Thyroid gland (tissue), 4 donors: ENCODE measurements around the gene PVR. TPM values are rescaled to one million over a fixed set of nuclear protein-coding genes. Genes with fewer than 3 reads are reported as not detected.

Experiments
- DNase-seq, 2 donors: peaks; one replicate each; pipeline ENCODE4 v3.0.0-alpha.2; 2019
- H3K27ac ChIP-seq, 3 donors: fragments of 200-600 bp; sonication (generic); 1 replicate in 2 of 3; 2 replicates in 1 of 3; pipeline ENCODE4 v1.5.1; 2016 to 2019; ENCODE audit warnings: mild to moderate bottlenecking in 1 of 3, moderate library complexity in 1 of 3
- H3K27me3 ChIP-seq: fragments of 200-600 bp; sonication (generic); one replicate; pipeline ENCODE4 v1.5.1; 2019
- H3K36me3 ChIP-seq, 2 donors: fragments of 200-600 bp; sonication (generic); one replicate each; pipeline ENCODE4 v1.5.1; 2016 to 2019
- H3K4me1 ChIP-seq, 2 donors: fragments of 200-600 bp; sonication (generic); one replicate each; pipeline ENCODE4 v1.5.1; 2017 to 2019
- H3K4me3 ChIP-seq, 3 donors: fragments of 200-600 bp; sonication (generic); replicated peaks in 1 of 3; 1 replicate in 2 of 3; 2 replicates in 1 of 3; pipeline ENCODE4 v1.5.1; 2016; ENCODE audit warnings: mild to moderate bottlenecking in 1 of 3
- H3K9me3 ChIP-seq: fragments of 200-600 bp; sonication (generic); one replicate; pipeline ENCODE4 v1.5.1; 2017
- POLR2A ChIP-seq, 2 donors: fragments of 450-650 bp; IDR thresholded peaks; one replicate each; pipeline ENCODE4 v1.6.1; 2017; ENCODE audit warnings: antibody characterized with exemption in 2 of 2, mild to moderate bottlenecking in 2 of 2, moderate library complexity in 1 of 2
- WGBS, 2 donors: methylation state at CpG; one replicate each; pipeline ENCODE4 v1.1.5; 2017; 5-methylcytosine and 5-hydroxymethylcytosine counted together
- intact Hi-C: fragments of 100-400 bp; cut with DNase I; formaldehyde crosslinking; loops from one replicate; pipeline ENCODE4 v1.15.1; 2023
- total RNA-seq, 4 donors: library from RNA; depleted of rRNA; stranded (reverse); fragments of >200 nt; gene quantifications; one replicate each; pipeline ENCODE4 v1.2.3, GENCODE V29; 2016
- TF ChIP-seq, protein P1 (sequence below), 6 experiments: fragments of 200-600 bp in 3 of 6; fragments of 450-650 bp in 3 of 6; sonication (generic) in 3 of 6; IDR thresholded peaks; one replicate each; pipeline ENCODE4 v1.5.1; 2016 to 2019; ENCODE audit warnings: antibody characterized with exemption in 6 of 6, mild to moderate bottlenecking in 2 of 6, inconsistent platforms in 1 of 6, moderate library complexity in 1 of 6

Gene PVR
- total RNA-seq, 4 donors from 2014 or later, result 25.4 to 36.5 (median 30.2) TPM

DNA sequence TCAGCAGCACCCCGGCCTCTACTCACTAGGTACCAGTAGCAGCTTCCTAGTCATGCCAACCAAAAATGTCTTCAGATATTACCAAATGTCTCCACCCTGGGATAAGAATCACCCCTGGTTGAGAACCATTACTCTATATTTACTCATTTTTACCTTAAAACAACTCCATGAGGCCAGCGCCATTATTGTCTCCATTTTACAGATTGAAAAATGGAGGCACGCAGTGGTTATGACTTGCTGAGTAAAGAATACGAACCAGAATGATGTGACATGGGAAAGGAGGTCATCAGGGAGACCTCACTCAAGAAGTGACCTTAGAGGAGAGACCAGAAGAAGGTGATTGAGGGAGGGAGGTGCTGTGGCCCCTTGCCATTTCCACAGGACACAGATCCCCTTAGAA, 29.8 kb downstream of the PVR start:
- H3K4me1 ChIP-seq, result peaks cover 4 to 34% of the 10 kb centered on the region in 2 donors
- H3K4me3 ChIP-seq, result no peak overlapping the region
- H3K9me3 ChIP-seq, result no peaks in the 10 kb centered on the region
- TF ChIP-seq POLR2A (IDR thresholded peaks at IDR 0.05), result no peak
- TF ChIP-seq, protein P1, sequence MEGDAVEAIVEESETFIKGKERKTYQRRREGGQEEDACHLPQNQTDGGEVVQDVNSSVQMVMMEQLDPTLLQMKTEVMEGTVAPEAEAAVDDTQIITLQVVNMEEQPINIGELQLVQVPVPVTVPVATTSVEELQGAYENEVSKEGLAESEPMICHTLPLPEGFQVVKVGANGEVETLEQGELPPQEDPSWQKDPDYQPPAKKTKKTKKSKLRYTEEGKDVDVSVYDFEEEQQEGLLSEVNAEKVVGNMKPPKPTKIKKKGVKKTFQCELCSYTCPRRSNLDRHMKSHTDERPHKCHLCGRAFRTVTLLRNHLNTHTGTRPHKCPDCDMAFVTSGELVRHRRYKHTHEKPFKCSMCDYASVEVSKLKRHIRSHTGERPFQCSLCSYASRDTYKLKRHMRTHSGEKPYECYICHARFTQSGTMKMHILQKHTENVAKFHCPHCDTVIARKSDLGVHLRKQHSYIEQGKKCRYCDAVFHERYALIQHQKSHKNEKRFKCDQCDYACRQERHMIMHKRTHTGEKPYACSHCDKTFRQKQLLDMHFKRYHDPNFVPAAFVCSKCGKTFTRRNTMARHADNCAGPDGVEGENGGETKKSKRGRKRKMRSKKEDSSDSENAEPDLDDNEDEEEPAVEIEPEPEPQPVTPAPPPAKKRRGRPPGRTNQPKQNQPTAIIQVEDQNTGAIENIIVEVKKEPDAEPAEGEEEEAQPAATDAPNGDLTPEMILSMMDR (IDR thresholded peaks at IDR 0.05), result no peak
- intact Hi-C loops, result no loop called here
- H3K27ac ChIP-seq, result no peak overlapping the region
- no peak for DNase-seq
- no peaks in the 10 kb centered on the region for H3K27me3 ChIP-seq
- 79 to 81% methylated on average over 4 of the region's 4 CpGs for WGBS, 2 donors
- no peaks in the 10 kb centered on the region for H3K36me3 ChIP-seq

DNA sequence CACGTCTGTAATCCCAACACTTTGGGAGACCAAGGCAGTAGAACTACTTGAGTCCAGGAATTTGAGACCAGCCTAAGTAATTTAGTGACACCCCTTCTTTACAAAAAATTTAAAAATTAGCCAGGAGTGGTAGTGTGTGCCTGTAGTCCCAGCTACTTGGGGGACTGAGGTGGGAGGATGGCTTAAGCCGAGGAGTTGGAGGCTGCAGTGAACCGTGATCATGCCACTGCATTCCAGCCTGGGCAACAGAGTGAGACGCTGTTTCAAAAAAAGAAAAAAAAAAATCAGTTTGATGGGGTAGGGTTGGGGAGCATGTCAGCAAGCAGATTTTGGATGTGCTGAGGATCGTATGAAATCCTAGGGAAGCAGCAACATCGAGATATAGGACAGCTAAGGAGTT, 31.8 kb downstream of the PVR start:
- H3K4me1 ChIP-seq, result peaks cover 4 to 34% of the 10 kb centered on the region in 2 donors
- peak; percentile 59 to 67 for DNase-seq
- TF ChIP-seq POLR2A (IDR thresholded peaks at IDR 0.05), result no peak
- TF ChIP-seq, protein P1 (IDR thresholded peaks at IDR 0.05), result no peak
- H3K27ac ChIP-seq, result peak overlapping the region in 1 of 3 donors; percentile 49
- WGBS, 2 donors, result 46 to 55% methylated on average over 6 of the region's 6 CpGs
- no peak overlapping the region for H3K4me3 ChIP-seq
- intact Hi-C loops, result no loop called here
- no peaks in the 10 kb centered on the region for H3K9me3 ChIP-seq
- H3K27me3 ChIP-seq, result no peaks in the 10 kb centered on the region
- no peaks in the 10 kb centered on the region for H3K36me3 ChIP-seq

DNA sequence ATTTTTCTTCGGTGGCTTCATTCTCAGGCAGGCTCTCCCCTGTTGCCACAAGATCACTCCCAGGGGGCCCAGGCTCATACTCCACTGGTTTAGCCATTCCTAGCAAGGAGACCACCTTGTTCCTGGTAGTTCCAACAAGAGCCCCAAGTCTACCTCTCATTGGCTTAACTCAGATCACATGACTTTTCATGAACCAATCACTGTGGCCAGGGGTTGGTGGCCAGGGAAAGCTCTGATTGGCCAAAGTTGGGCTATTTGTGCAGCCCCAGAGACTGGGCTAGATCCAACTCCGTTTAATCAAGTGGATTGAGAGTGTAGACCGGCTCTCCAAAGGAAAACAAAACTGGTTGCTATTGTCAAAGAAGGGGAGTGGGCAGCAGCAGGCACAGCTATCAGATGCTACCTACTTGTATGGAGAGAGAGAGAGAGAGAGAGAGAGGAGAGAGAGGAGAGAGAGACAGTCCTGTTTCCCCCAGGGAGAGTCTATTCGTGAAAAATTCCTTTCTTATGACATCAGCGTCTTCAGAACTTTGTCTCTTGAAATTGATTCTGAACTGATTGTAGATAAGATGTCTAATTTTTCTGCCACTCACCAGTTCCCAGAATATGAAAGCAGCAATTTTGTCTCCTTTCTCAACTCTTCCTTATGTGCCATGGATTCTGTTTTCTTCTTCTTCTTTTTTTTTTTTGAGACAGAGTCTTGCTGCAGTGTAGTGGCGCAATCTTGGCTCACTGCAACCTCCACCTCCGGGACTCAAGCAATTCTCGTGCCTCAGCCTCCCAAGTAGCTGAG, 33.5 kb downstream of the PVR start:
- H3K27ac ChIP-seq, result peak overlapping the region; percentile 26 to 58 (median 33)
- H3K4me3 ChIP-seq, result no peak overlapping the region
- no peaks in the 10 kb centered on the region for H3K9me3 ChIP-seq
- H3K4me1 ChIP-seq, result peaks cover 4 to 23% of the 10 kb centered on the region in 2 donors
- DNase-seq, result peak in 1 of 2 donors; percentile 41
- TF ChIP-seq, protein P1 (IDR thresholded peaks at IDR 0.05), result no peak
- no peak for TF ChIP-seq POLR2A (IDR thresholded peaks at IDR 0.05)
- no peaks in the 10 kb centered on the region for H3K36me3 ChIP-seq
- whole genome bisulfite sequencing, 2 donors, result 54 to 56% methylated on average over 8 of the region's 8 CpGs
- intact Hi-C loops, result no loop called here
- no peaks in the 10 kb centered on the region for H3K27me3 ChIP-seq

DNA sequence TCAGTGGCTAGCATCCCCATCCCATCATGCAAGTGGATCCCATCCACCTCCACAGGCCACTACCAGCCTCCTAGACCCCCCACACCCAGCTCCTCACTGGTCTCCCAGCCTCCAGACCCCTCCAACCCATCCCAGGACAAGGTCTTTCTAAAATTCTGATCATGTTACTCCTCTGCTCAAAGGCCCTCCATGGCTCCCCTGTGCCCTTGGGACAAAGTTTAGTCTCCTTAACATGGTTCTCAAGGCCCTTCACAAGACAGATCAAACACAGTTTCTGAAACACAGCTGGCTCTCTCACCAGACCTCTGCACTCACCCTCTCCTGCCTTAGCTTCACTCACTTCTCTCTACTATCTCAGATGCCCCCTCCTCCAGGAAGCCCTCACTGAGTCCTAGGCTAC, 36.8 kb downstream of the PVR start:
- no peaks in the 10 kb centered on the region for H3K36me3 ChIP-seq
- H3K9me3 ChIP-seq, result no peaks in the 10 kb centered on the region
- no peak overlapping the region for H3K27ac ChIP-seq
- H3K4me3 ChIP-seq, result no peak overlapping the region
- no peaks in the 10 kb centered on the region for H3K27me3 ChIP-seq
- intact Hi-C loops, result no loop called here
- peaks cover 4 to 28% of the 10 kb centered on the region in 2 donors for H3K4me1 ChIP-seq
- no peak for DNase-seq
- TF ChIP-seq POLR2A (IDR thresholded peaks at IDR 0.05), result no peak
- TF ChIP-seq, protein P1 (IDR thresholded peaks at IDR 0.05), result no peak

DNA sequence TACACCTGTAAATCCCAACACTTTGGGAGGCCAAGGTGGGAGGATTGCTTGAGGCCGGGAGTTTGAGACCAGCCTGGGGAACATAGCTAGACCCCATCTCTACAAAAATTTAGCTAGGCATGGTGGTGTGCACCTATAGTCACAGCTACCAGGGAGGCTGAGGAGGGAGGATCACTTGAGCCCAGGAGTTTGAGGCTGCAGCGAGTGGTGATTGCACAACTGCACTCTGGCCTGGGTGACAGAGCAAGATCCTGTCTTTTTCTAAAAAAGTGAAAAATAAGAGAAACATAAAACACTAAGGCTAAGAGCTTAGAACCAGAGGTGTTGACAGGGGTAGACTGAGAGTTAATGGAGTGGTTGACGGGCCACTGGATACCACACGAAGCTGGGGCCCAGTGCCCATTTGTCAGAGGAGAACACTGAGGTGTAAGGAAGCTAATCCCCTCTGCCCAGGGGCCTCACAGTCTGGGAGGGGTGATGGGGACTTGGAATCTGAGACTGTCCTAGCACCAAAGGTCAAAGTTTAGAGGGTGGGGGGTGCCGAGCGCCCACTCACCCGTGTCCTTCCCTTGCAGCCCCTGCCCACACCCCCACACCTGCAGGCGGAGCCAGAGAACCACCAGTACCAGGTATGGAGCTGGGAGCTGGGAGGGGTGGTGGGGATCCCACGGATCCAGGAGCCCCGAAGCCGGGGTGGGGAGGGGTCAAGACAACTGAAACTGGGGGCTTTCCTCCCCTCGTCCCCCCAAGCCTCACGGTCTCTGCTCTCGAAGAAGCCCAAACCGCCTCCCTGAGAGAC, 38.5 kb downstream of the PVR start:
- Histone ChIP-seq H3K27me3 (no peaks in the 10 kb centered on the region), H3K27ac (no peak overlapping the region), H3K4me3 (no peak overlapping the region), H3K36me3 (no peaks in the 10 kb centered on the region), H3K9me3 (no peaks in the 10 kb centered on the region), H3K4me1 (peaks cover 8 to 33% of the 10 kb centered on the region in 2 donors)
- no peak for DNase-seq
- intact Hi-C loops, result no loop called here
- TF ChIP-seq, protein P1 (IDR thresholded peaks at IDR 0.05), result no peak
- no peak for TF ChIP-seq POLR2A (IDR thresholded peaks at IDR 0.05)
- WGBS, 2 donors, result 83 to 86% methylated on average over 10 of the region's 15 CpGs
